ENCODE measurements around the gene CTSV.
"Not testable (repeated sequence)": the region's sequence is repeated elsewhere in the genome, so short reads cannot be mapped to it uniquely, and the experiment has no call there.

- not testable (repeated sequence) for TF ChIP-seq CTCF (optimal IDR thresholded peaks at IDR 0.05 in 1 of 3, IDR thresholded peaks at IDR 0.05 in 1 of 3, conservative IDR thresholded peaks at IDR 0.05 in 1 of 3; ENCODE audit: extremely low read depth in 1 of 3, insufficient read depth in 2 of 3, low read length in 3 of 3); EZH2 (IDR thresholded peaks at IDR 0.05; ENCODE audit: low read length)
These were observed 41.8 kb downstream of the CTSV start for GRCh38 chr9:96997009-96997701.
